Measurements from ENCODE around the gene NFU1.

The NFU1 gene

DNA sequence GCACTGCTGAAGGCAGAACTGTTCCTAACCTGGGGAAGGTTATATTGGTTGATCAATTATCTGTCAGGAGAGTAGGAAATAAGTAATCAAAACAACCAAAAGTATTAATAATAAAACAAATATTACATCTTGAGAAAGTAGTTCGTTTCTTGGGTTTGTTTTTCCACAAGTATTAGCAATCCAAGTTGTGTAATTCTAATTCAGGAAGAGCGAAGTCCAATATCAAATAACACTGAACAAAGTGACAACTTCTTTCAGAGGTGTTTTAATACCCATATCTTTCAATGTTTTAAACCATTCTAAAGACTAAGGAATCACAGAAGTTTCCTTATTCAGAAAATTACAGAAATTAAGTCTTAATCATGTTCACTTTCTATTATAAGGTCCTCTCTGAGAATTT is 34.6 kb upstream of the NFU1 start:
- no peak overlapping the region for H3K4me3 ChIP-seq (ENCODE audit: low read length)
- TF ChIP-seq, protein P1, sequence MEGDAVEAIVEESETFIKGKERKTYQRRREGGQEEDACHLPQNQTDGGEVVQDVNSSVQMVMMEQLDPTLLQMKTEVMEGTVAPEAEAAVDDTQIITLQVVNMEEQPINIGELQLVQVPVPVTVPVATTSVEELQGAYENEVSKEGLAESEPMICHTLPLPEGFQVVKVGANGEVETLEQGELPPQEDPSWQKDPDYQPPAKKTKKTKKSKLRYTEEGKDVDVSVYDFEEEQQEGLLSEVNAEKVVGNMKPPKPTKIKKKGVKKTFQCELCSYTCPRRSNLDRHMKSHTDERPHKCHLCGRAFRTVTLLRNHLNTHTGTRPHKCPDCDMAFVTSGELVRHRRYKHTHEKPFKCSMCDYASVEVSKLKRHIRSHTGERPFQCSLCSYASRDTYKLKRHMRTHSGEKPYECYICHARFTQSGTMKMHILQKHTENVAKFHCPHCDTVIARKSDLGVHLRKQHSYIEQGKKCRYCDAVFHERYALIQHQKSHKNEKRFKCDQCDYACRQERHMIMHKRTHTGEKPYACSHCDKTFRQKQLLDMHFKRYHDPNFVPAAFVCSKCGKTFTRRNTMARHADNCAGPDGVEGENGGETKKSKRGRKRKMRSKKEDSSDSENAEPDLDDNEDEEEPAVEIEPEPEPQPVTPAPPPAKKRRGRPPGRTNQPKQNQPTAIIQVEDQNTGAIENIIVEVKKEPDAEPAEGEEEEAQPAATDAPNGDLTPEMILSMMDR (conservative IDR thresholded peaks at IDR 0.05; ENCODE audit: low read depth, low read length) = no peak
- no peak for DNase-seq (ENCODE audit: low read depth)

DNA sequence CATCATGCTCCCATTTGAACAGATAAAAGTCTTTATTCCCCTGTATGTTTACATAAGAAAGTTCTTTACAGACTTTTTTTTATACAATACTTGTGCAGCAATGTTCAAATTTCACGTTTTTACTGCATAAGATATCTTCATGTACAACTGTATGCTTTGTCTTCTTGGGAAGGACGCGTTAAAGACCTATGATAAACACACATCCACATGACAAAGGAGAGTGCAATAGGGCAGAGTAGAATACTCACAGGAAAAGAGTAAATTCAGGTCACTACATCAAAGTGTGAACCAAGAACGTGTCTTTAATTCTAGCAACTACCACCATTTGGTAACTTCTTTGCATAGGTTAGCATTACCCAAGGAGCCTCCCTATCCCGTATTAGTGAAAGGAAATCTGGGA is 33.7 kb upstream of the NFU1 start:
- DNase-seq (ENCODE audit: low read depth) = no peak
- TF ChIP-seq, protein P1 (conservative IDR thresholded peaks at IDR 0.05; ENCODE audit: low read depth, low read length) = no peak
- no peak overlapping the region for H3K4me3 ChIP-seq (ENCODE audit: low read length)

DNA sequence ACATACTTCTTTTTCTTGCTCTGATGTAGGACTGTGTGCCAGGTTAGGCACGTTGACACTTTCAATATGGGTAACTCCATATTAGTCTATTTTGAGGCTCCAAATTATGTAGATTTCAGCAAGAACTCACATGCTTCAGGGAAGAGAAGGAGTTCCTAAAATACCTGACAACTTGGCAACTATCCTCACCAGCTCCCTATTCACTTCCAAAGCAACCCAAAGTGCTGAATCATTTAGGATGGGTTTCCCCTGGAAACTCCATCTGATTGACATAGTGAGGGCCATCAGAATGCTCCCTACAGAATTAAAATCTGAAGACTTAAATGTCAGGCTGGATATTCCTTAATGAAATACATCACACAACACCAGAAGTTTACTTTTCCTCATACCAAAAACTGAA is 32.5 kb upstream of the NFU1 start:
- no peak for DNase-seq (ENCODE audit: low read depth)
- H3K4me3 ChIP-seq (ENCODE audit: low read length) = no peak overlapping the region
- TF ChIP-seq, protein P1 (conservative IDR thresholded peaks at IDR 0.05; ENCODE audit: low read depth, low read length) = no peak

DNA sequence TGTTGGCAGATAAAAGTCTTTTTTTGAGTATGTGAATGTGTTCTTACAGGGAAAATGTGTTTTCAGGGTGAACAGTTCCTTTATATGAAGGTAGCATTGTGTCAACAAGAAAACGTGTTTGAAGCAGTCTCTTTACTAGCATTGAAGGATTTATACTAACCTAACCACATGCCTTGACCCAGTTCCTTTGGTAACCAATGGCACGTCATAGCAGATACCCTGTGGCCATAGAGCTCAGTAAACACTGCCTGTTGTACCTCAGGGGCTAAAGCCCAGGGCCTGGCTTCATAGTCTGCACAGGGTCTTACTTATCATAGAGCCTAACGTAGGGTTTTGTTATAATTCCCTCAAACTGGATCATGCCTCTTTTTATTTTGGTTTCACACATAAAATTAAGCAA is 32.1 kb upstream of the NFU1 start:
- DNase-seq (ENCODE audit: low read depth) = no peak
- no peak overlapping the region for H3K4me3 ChIP-seq (ENCODE audit: low read length)
- TF ChIP-seq, protein P1 (conservative IDR thresholded peaks at IDR 0.05; ENCODE audit: low read depth, low read length) = no peak

DNA sequence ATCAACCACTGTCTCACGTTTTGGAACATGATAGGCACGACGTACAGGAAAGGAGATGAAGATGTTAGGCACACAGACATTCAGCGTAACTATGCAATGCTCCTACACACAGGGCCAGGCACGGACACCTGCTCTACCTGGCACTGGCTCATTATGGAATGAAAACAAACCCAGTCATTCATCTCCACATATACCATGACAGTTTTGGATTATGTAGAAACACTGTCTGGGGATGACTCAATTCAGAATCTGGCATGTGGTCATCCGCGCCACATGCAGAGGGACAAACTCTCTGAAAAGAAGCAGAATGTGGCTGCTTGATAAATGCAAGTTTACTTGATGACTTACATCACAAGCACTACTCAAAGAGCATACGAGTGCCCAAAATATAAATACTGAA is 29.5 kb upstream of the NFU1 start:
- no peak overlapping the region for H3K4me3 ChIP-seq (ENCODE audit: low read length)
- TF ChIP-seq, protein P1 (conservative IDR thresholded peaks at IDR 0.05; ENCODE audit: low read depth, low read length) = no peak
- no peak for DNase-seq (ENCODE audit: low read depth)

DNA sequence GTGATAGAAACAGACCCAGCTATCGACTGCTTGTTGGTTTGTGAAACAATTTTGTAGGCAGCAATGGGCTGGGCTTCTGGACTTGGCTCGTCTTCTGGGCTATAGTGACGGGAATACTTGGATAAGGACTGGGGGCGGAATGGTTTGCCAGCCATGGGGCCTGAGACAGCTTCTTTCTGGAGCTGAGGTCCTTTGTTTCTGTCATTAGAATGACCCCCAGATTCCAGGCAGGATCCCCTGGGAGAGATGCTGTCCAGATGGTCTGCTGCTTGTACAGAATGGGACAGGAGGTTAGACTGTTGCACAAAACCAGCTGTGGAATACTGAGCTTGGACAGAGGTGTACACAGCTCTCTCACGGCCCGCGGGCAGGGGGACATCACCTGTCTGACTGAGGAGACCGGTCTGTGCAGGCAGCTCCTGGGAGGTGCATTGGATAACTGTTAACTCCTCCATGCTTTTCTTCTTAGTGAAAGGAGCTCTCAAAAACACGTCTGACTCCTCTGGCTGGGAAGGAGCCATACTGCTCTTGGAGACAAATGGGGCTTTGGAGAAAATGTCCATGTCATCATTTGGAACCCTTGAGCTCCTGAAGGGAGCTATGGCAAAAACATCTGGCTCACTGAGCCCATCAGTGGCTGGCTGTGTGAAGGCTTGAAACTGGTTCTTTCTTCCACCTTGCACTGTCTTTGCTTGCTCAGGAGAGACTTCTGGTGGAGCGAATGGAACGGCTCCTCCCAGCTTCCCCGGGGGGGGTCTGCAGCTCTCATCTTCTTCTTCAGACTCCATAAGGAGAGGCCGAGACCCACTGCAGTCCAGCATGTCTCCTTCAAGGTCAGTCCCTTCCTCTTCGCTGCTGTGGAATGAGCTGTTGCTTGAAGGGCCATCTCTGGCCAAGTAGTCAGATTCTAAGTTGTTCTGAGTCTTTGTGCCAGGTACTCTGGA is 28.6 kb upstream of the NFU1 start:
- H3K4me3 ChIP-seq (ENCODE audit: low read length) = no peak overlapping the region
- TF ChIP-seq, protein P1 (conservative IDR thresholded peaks at IDR 0.05; ENCODE audit: low read depth, low read length) = no peak
- no peak for DNase-seq (ENCODE audit: low read depth)

DNA sequence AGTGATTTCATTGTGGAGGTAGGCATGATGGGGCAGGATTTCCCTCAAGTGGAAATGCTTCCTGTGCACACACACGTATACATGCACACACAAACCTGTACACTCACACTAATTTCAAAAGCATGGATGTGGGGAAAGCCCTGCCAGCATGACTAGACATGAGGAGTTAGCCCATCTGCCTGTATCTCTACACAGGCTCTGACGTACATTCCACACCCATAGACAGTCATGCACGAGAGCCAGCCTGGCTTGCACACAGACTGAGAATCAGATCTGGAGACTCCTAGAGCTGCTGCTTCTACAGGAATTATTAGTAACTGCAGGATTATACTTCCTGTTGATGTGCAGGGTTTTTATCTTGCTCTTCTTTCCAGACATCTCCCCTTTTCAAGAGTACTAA is 27.3 kb upstream of the NFU1 start:
- H3K4me3 ChIP-seq (ENCODE audit: low read length) = no peak overlapping the region
- TF ChIP-seq, protein P1 (conservative IDR thresholded peaks at IDR 0.05; ENCODE audit: low read depth, low read length) = no peak
- no peak for DNase-seq (ENCODE audit: low read depth)

Measured in retinal pigment epithelial cell (primary cell).